SK-N-SH treated with all-trans-retinoic acid at 6 μM for 48 hours (cell line): ENCODE results near the gene GPR176.
A peak's percentile ranks its signal among the peaks of the same experiment; 100 is the strongest.

Source experiments
- ATAC-seq: fragments of 200-7000 bp; cut with Tn5 transposase; 3 replicates; pipeline ENCODE4 v1.9.1; 2020; ENCODE audit warnings: mild to moderate bottlenecking, moderate library complexity
- ARNTL ChIP-seq: fragments of 450-650 bp; formaldehyde crosslinking; IDR thresholded peaks from 2 replicates; pipeline ENCODE4 v1.5.0; 2020; ENCODE audit warnings: low read depth, mild to moderate bottlenecking, moderate library complexity, borderline replicate concordance
- BACH2 ChIP-seq: fragments of 250-450 bp; sonication (Bioruptor Pico); IDR thresholded peaks from 2 replicates; pipeline ENCODE4 v1.9.0; 2021; ENCODE audit warnings: mild to moderate bottlenecking, borderline replicate concordance
- CREB5 ChIP-seq: fragments of 250-450 bp; sonication (Bioruptor Pico); IDR thresholded peaks from 2 replicates; pipeline ENCODE4 v1.5.1; 2020; ENCODE audit warnings: low read depth, mild to moderate bottlenecking, moderate library complexity
- CSDC2 ChIP-seq: fragments of 250-450 bp; sonication (Bioruptor Pico); IDR thresholded peaks from 2 replicates; pipeline ENCODE4 v1.5.0; 2020; ENCODE audit warnings: mild to moderate bottlenecking, moderate library complexity
- CSRNP3 ChIP-seq: fragments of 250-450 bp; sonication (Bioruptor Pico); IDR thresholded peaks from 2 replicates; pipeline ENCODE4 v1.5.1; 2021; ENCODE audit warnings: mild to moderate bottlenecking, moderate library complexity
- GLIS3 ChIP-seq: fragments of 250-450 bp; sonication (Bioruptor Pico); IDR thresholded peaks from 2 replicates; pipeline ENCODE4 v1.5.0; 2020; ENCODE audit warnings: mild to moderate bottlenecking, moderate library complexity
- ISL1 ChIP-seq: fragments of 250-450 bp; sonication (Bioruptor Pico); IDR thresholded peaks from 2 replicates; pipeline ENCODE4 v2.1.2; 2022; ENCODE audit warnings: mild to moderate bottlenecking, moderate library complexity
- OSR1 ChIP-seq: fragments of 250-450 bp; sonication (Bioruptor Pico); IDR thresholded peaks from 2 replicates; pipeline ENCODE4 v1.8.0; 2022; ENCODE audit warnings: moderate library complexity, mild to moderate bottlenecking, inconsistent platforms
- PATZ1 ChIP-seq: fragments of 250-450 bp; sonication (Bioruptor Pico); IDR thresholded peaks from 2 replicates; pipeline ENCODE4 v1.8.0; 2020; ENCODE audit warnings: mild to moderate bottlenecking, moderate library complexity, borderline replicate concordance
- PPARA ChIP-seq: fragments of 250-450 bp; sonication (Bioruptor Pico); IDR thresholded peaks from 2 replicates; pipeline ENCODE4 v1.5.0; 2020; ENCODE audit warnings: mild to moderate bottlenecking, borderline replicate concordance
- RARB ChIP-seq: fragments of 250-450 bp; sonication (Bioruptor Pico); IDR thresholded peaks from 2 replicates; pipeline ENCODE4 v1.8.0; 2021; ENCODE audit warnings: mild to moderate bottlenecking, moderate library complexity
- SNAI2 ChIP-seq: fragments of 250-450 bp; sonication (Bioruptor Pico); IDR thresholded peaks from 2 replicates; pipeline ENCODE4 v1.5.0; 2020; ENCODE audit warnings: mild to moderate bottlenecking, moderate library complexity
- TCF4 ChIP-seq: fragments of 250-450 bp; sonication (Bioruptor Pico); IDR thresholded peaks from 2 replicates; pipeline ENCODE4 v1.8.0; 2021; ENCODE audit warnings: mild to moderate bottlenecking, moderate library complexity, borderline replicate concordance
- TOX ChIP-seq: fragments of 250-450 bp; sonication (Bioruptor Pico); IDR thresholded peaks from 2 replicates; pipeline ENCODE4 v1.8.0; 2021; ENCODE audit warnings: mild to moderate bottlenecking, moderate library complexity, borderline replicate concordance
- TSHZ2 ChIP-seq: fragments of 250-450 bp; sonication (Bioruptor Pico); IDR thresholded peaks from 2 replicates; pipeline ENCODE4 v1.5.0; 2020; ENCODE audit warnings: mild to moderate bottlenecking, moderate library complexity
- ZC3H10 ChIP-seq: fragments of 250-450 bp; sonication (Bioruptor Pico); IDR thresholded peaks from 2 replicates; pipeline ENCODE4 v1.5.1; 2021; ENCODE audit warnings: mild to moderate bottlenecking, moderate library complexity
- ZFP3 ChIP-seq: fragments of 250-450 bp; sonication (Bioruptor Pico); IDR thresholded peaks from 2 replicates; pipeline ENCODE4 v1.5.0; 2020; ENCODE audit warnings: mild to moderate bottlenecking, moderate library complexity
- ZFP30 ChIP-seq: fragments of 450-650 bp; formaldehyde crosslinking; IDR thresholded peaks from 2 replicates; pipeline ENCODE4 v1.5.0; 2022; ENCODE audit warnings: mild to moderate bottlenecking, moderate library complexity
- ZNF565 ChIP-seq: fragments of 450-650 bp; formaldehyde crosslinking; conservative IDR thresholded peaks from 2 replicates; pipeline ENCODE4 v1.5.0; 2020; ENCODE audit warnings: low read depth, mild to moderate bottlenecking, moderate library complexity
- ZNF8 ChIP-seq: fragments of 450-650 bp; formaldehyde crosslinking; IDR thresholded peaks from 2 replicates; pipeline ENCODE4 v1.5.0; 2020; ENCODE audit warnings: mild to moderate bottlenecking, moderate library complexity

The GPR176 gene

GRCh38 chr15:39919411-39919747, 687 bp downstream of the GPR176 start:
- ATAC-seq: peak; percentile 12
- TF ChIP-seq CREB5 (no peak), BACH2 (CRISPR knock-in tag) (no peak), ZC3H10 (CRISPR knock-in tag) (no peak), SNAI2 (no peak), ZNF565 (CRISPR knock-in tag) (no peak), TCF4 (CRISPR knock-in tag) (no peak), RARB (CRISPR knock-in tag) (no peak), PPARA (CRISPR knock-in tag) (no peak), CSDC2 (CRISPR knock-in tag) (no peak), ARNTL (no peak), GLIS3 (no peak), ZFP3 (CRISPR knock-in tag) (no peak), OSR1 (CRISPR knock-in tag) (no peak), CSRNP3 (CRISPR knock-in tag) (no peak), PATZ1 (CRISPR knock-in tag) (no peak), ZNF8 (CRISPR knock-in tag) (no peak)

- TF ChIP-seq SNAI2 (no peak), ZFP30 (no peak), CSRNP3 (CRISPR knock-in tag) (no peak), PPARA (CRISPR knock-in tag) (no peak), ZNF8 (CRISPR knock-in tag) (no peak), BACH2 (CRISPR knock-in tag) (no peak), TSHZ2 (CRISPR knock-in tag) (no peak), ZNF565 (CRISPR knock-in tag) (no peak)
- ATAC-seq: peak; percentile 23; the same call in 2 of the 3 replicates
Observed at GRCh38 chr15:39918688-39919385, 1.2 kb downstream of the GPR176 start.

- no peak for TF ChIP-seq SNAI2
- no peak for TF ChIP-seq CREB5
- no peak for TF ChIP-seq ARNTL
- TF ChIP-seq ZFP30: no peak
- no peak for TF ChIP-seq CSRNP3 (CRISPR knock-in tag)
- no peak for TF ChIP-seq GLIS3
- no peak for TF ChIP-seq ISL1
- TF ChIP-seq ZFP3 (CRISPR knock-in tag): no peak
- TF ChIP-seq TOX (CRISPR knock-in tag): no peak
- TF ChIP-seq TSHZ2 (CRISPR knock-in tag): no peak
- no peak for ATAC-seq
Observed at GRCh38 chr15:39914977-39915376, 5.1 kb downstream of the GPR176 start.
